Natural killer cell (primary cell): ENCODE results near the gene COL23A1. TPM values are rescaled to one million over a fixed set of nuclear protein-coding genes. Genes with fewer than 3 reads are reported as not detected.
A peak's percentile ranks its signal among the peaks of the same experiment; 100 is the strongest.

Source experiments
- ATAC-seq, 3 donors: fragments of 150-1000 bp in 2 of 3; fragments of 200-7000 bp in 1 of 3; cut with Tn5 transposase; 1 replicate in 1 of 3; 2 replicates in 2 of 3; pipeline ENCODE4 v1.10.0; 2021; ENCODE audit warnings: mild to moderate bottlenecking in 2 of 3, moderate library complexity in 2 of 3
- DNase-seq, 2 donors: peaks; one replicate each; pipeline versions ENCODE4 v3.0.0 to v3.0.0-alpha.2; 2013 to 2021; ENCODE audit warnings: mixed read lengths in 1 of 2
- H3K27ac ChIP-seq: one replicate; pipeline ENCODE4 v1.5.1; 2013; ENCODE audit warnings: mild to moderate bottlenecking, low read length
- H3K27me3 ChIP-seq: one replicate; pipeline ENCODE4 v1.6.1; 2013; ENCODE audit warnings: low read length; ENCODE audit not compliant: control insufficient read depth, insufficient read depth
- H3K36me3 ChIP-seq: one replicate; pipeline ENCODE4 v1.6.1; 2013; ENCODE audit warnings: low read length; ENCODE audit not compliant: control insufficient read depth, insufficient read depth
- H3K4me1 ChIP-seq: one replicate; pipeline ENCODE4 v1.6.1; 2013; ENCODE audit warnings: low read length; ENCODE audit not compliant: control insufficient read depth, insufficient read depth
- H3K4me3 ChIP-seq: one replicate; pipeline ENCODE4 v1.5.1; 2013; ENCODE audit warnings: low read length
- H3K9me3 ChIP-seq: one replicate; pipeline ENCODE4 v1.6.1; 2013; ENCODE audit warnings: low read length; ENCODE audit not compliant: control insufficient read depth, insufficient read depth
- H3K27ac Mint-ChIP-seq, 2 donors: one replicate each; pipeline ENCODE4 v1.8.0; 2022; ENCODE audit warnings: mild to moderate bottlenecking in 2 of 2, mixed read lengths in 2 of 2, moderate library complexity in 1 of 2
- H3K27me3 Mint-ChIP-seq, 2 donors: one replicate each; pipeline ENCODE4 v1.8.0; 2022; ENCODE audit warnings: low read depth in 2 of 2, mixed read lengths in 2 of 2
- H3K36me3 Mint-ChIP-seq: one replicate; pipeline ENCODE4 v1.8.0; 2022; ENCODE audit warnings: mixed read lengths
- H3K4me1 Mint-ChIP-seq, 2 donors: one replicate each; pipeline ENCODE4 v1.8.0; 2022; ENCODE audit warnings: mixed read lengths in 2 of 2
- H3K4me3 Mint-ChIP-seq: one replicate; pipeline ENCODE4 v1.8.0; 2022; ENCODE audit warnings: mild to moderate bottlenecking, moderate library complexity, mixed read lengths
- H3K9me3 Mint-ChIP-seq, 2 donors: one replicate each; pipeline ENCODE4 v1.8.0; 2022; ENCODE audit warnings: mixed read lengths in 2 of 2
- WGBS: methylation state at CpG from one replicate; pipeline ENCODE4 v1.1.7; 2013; ENCODE audit warnings: missing lambda C conversion rate; ENCODE audit not compliant: insufficient coverage; 5-methylcytosine and 5-hydroxymethylcytosine counted together
- intact Hi-C: fragments of 100-400 bp; cut with micrococcal nuclease; formaldehyde crosslinking; loops from one replicate; pipeline ENCODE4 v1.14.2; 2022
- total RNA-seq, 4 donors: library from RNA; stranded (reverse); fragments of 120-200 nt in 1 of 4; gene quantifications; one replicate each; pipeline versions ENCODE4 v1.2.3 to v1.2.4, GENCODE V29; 2013 to 2022
- TF ChIP-seq, protein P1 (sequence below): fragments of 200-600 bp; IDR thresholded peaks from one replicate; pipeline ENCODE4 v1.8.0; 2022; ENCODE audit warnings: antibody characterized with exemption

Gene COL23A1
- total RNA-seq, 3 donors from 2014 or later (not counting 1 experiment from before 2014, with no cell fraction given) = 0.15 TPM; not detected in 2

GRCh38 chr5:178246624-178247279 lies 343.4 kb downstream of the COL23A1 start:
- H3K4me3 ChIP-seq = no peak overlapping the region
- TF ChIP-seq, protein P1, sequence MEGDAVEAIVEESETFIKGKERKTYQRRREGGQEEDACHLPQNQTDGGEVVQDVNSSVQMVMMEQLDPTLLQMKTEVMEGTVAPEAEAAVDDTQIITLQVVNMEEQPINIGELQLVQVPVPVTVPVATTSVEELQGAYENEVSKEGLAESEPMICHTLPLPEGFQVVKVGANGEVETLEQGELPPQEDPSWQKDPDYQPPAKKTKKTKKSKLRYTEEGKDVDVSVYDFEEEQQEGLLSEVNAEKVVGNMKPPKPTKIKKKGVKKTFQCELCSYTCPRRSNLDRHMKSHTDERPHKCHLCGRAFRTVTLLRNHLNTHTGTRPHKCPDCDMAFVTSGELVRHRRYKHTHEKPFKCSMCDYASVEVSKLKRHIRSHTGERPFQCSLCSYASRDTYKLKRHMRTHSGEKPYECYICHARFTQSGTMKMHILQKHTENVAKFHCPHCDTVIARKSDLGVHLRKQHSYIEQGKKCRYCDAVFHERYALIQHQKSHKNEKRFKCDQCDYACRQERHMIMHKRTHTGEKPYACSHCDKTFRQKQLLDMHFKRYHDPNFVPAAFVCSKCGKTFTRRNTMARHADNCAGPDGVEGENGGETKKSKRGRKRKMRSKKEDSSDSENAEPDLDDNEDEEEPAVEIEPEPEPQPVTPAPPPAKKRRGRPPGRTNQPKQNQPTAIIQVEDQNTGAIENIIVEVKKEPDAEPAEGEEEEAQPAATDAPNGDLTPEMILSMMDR = no peak
- peaks cover 17 to 36% of the 10 kb centered on the region in 2 donors for H3K4me1 Mint-ChIP-seq
- no peaks in the 10 kb centered on the region for H3K36me3 Mint-ChIP-seq
- no peaks in the 10 kb centered on the region for H3K27me3 ChIP-seq
- 79% methylated on average over 15 of the region's 15 CpGs for WGBS
- H3K9me3 Mint-ChIP-seq = peaks cover 0 to 3% of the 10 kb centered on the region in 2 donors
- H3K27ac Mint-ChIP-seq = peak overlapping the region in 1 of 2 donors; percentile 51
- peaks cover 75% of the 10 kb centered on the region for H3K4me1 ChIP-seq
- no peaks in the 10 kb centered on the region for H3K36me3 ChIP-seq
- no peak overlapping the region for H3K4me3 Mint-ChIP-seq
- H3K27me3 Mint-ChIP-seq = peaks cover 0 to 3% of the 10 kb centered on the region in 2 donors
- DNase-seq (no peak), ATAC-seq (no peak)
- no peak overlapping the region for H3K27ac ChIP-seq
- no peaks in the 10 kb centered on the region for H3K9me3 ChIP-seq
- intact Hi-C loops = no loop called here

- Mint-ChIP-seq H3K36me3 (no peaks in the 10 kb centered on the region), H3K4me1 (peaks cover 25 to 49% of the 10 kb centered on the region in 2 donors), H3K27me3 (peaks cover 0 to 3% of the 10 kb centered on the region in 2 donors), H3K4me3 (no peak overlapping the region), H3K9me3 (peaks cover 0 to 3% of the 10 kb centered on the region in 2 donors), H3K27ac (no peak overlapping the region)
- TF ChIP-seq, protein P1 = no peak
- H3K4me3 ChIP-seq = no peak overlapping the region
- peaks cover 86% of the 10 kb centered on the region for H3K4me1 ChIP-seq
- WGBS = 93% methylated on average over 2 of the region's 2 CpGs
- no peaks in the 10 kb centered on the region for H3K36me3 ChIP-seq
- ATAC-seq (no peak), DNase-seq (no peak)
- H3K9me3 ChIP-seq = no peaks in the 10 kb centered on the region
- no peak overlapping the region for H3K27ac ChIP-seq
- intact Hi-C loops = no loop called here
- H3K27me3 ChIP-seq = no peaks in the 10 kb centered on the region
These were observed 344.8 kb downstream of the COL23A1 start for GRCh38 chr5:178245389-178245788.

DNA sequence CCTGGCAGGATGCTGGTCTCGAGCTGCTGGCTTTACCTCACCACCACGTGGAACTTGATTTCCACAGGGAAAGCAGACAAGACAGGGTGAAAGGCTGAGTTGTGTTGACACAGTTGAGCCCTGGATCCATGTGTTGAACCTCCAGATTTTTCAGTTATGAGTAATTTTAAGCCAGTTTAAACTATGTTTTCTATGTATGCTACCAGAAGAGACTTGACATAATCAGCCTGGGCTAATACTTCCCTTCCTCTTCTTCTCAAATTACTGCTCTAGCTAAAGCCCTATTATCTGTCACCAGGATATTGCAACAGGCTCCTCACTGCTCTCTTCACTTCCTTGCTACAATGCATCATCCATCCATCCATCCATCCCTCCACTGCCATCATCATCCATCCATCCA lies 345.6 kb downstream of the COL23A1 start:
- Histone ChIP-seq H3K27ac (no peak overlapping the region), H3K4me1 (peaks cover 86% of the 10 kb centered on the region)
- H3K27ac Mint-ChIP-seq = peak overlapping the region in 1 of 2 donors; percentile 5

More for the DNA sequence above, 345.6 kb downstream of the COL23A1 start:
- Mint-ChIP-seq H3K9me3 (peaks cover 0 to 1% of the 10 kb centered on the region in 2 donors), H3K4me3 (no peak overlapping the region), H3K4me1 (peaks cover 17 to 49% of the 10 kb centered on the region in 2 donors), H3K36me3 (no peaks in the 10 kb centered on the region), H3K27me3 (peaks cover 0 to 1% of the 10 kb centered on the region in 2 donors)
- 88% methylated on average over 2 of the region's 2 CpGs for WGBS
- Histone ChIP-seq H3K4me3 (no peak overlapping the region), H3K36me3 (no peaks in the 10 kb centered on the region), H3K27me3 (no peaks in the 10 kb centered on the region), H3K9me3 (no peaks in the 10 kb centered on the region)
- ATAC-seq (no peak), DNase-seq (no peak)
- TF ChIP-seq, protein P1 = no peak
- intact Hi-C loops = no loop called here
